Head of caudate nucleus (tissue), 42 donors: ENCODE data around the gene PLCB1.
A peak's percentile ranks its signal among the peaks of the same experiment; 100 is the strongest.
"Not testable (repeated sequence)": the region's sequence is repeated elsewhere in the genome, so short reads cannot be mapped to it uniquely, and the experiment has no call there.

Experiments used
- DNase-seq, 42 donors: peaks; one replicate each; pipeline versions ENCODE4 v3.0.0 to v3.0.0-alpha.2; 2020 to 2021; ENCODE audit warnings: mixed read lengths in 7 of 42
- intact Hi-C: fragments of 100-400 bp; cut with DNase I; formaldehyde crosslinking; loops from one replicate; pipeline ENCODE4 v1.15.0; 2022

Gene PLCB1

GRCh38 chr20:8581446-8582183 lies 449.5 kb downstream of the PLCB1 start:
- intact Hi-C loops = no loop called here
- DNase-seq = no peak

- DNase-seq = no peak
- intact Hi-C loops = no loop called here
Measured at GRCh38 chr20:8583012-8583565, 451.0 kb downstream of the PLCB1 start.

GRCh38 chr20:8583566-8584043 lies 451.5 kb downstream of the PLCB1 start:
- intact Hi-C loops = no loop called here
- peak in 29 of 42 donors; percentile 8 to 78 (median 38) for DNase-seq

- no peak for DNase-seq
- intact Hi-C loops = no loop called here
Measured at GRCh38 chr20:8587251-8587650, 455.2 kb downstream of the PLCB1 start.

GRCh38 chr20:8587810-8588209 lies 455.7 kb downstream of the PLCB1 start:
- intact Hi-C loops = no loop called here

GRCh38 chr20:8589956-8590355 lies 457.9 kb downstream of the PLCB1 start:
- intact Hi-C loops = no loop called here
- DNase-seq = no peak

More at GRCh38 chr20:8587810-8588209, 455.7 kb downstream of the PLCB1 start:
- DNase-seq = no peak

GRCh38 chr20:8600910-8601541 lies 469.0 kb downstream of the PLCB1 start:
- intact Hi-C loops, DNase-seq: not testable (repeated sequence)

- no peak for DNase-seq
- intact Hi-C loops = no loop called here
Measured at GRCh38 chr20:8601542-8601912, 469.5 kb downstream of the PLCB1 start.

- intact Hi-C loops = no loop called here
- DNase-seq = no peak
Measured at GRCh38 chr20:8602389-8603116, 470.5 kb downstream of the PLCB1 start.

GRCh38 chr20:8608470-8608869 lies 476.4 kb downstream of the PLCB1 start:
- intact Hi-C loops = no loop called here
- no peak for DNase-seq

GRCh38 chr20:8616792-8617191 lies 484.7 kb downstream of the PLCB1 start:
- intact Hi-C loops = no loop called here
- DNase-seq = no peak

- no peak for DNase-seq
- intact Hi-C loops = no loop called here
Measured at GRCh38 chr20:8621001-8621400, 488.9 kb downstream of the PLCB1 start.

GRCh38 chr20:8624046-8624445 lies 492.0 kb downstream of the PLCB1 start:
- intact Hi-C loops = no loop called here

GRCh38 chr20:8624616-8625015 lies 492.6 kb downstream of the PLCB1 start:
- no peak for DNase-seq
- intact Hi-C loops = no loop called here

More at GRCh38 chr20:8624046-8624445, 492.0 kb downstream of the PLCB1 start:
- no peak for DNase-seq

- no peak for DNase-seq
- intact Hi-C loops = no loop called here
Measured at GRCh38 chr20:8627340-8628004, 495.4 kb downstream of the PLCB1 start.

GRCh38 chr20:8631271-8631670 lies 499.2 kb downstream of the PLCB1 start:
- intact Hi-C loops = no loop called here
- DNase-seq = no peak

- DNase-seq = no peak
- intact Hi-C loops = no loop called here
Measured at GRCh38 chr20:8633366-8633765, 501.3 kb downstream of the PLCB1 start.

- intact Hi-C loops = no loop called here
- no peak for DNase-seq
Measured at GRCh38 chr20:8635048-8635572, 503.0 kb downstream of the PLCB1 start.

GRCh38 chr20:8635837-8636236 lies 503.8 kb downstream of the PLCB1 start:
- no peak for DNase-seq
- intact Hi-C loops = no loop called here
